RWPE2 (cell line): ENCODE results near the gene GPR55.

Experiments used
- ATAC-seq: fragments of 200-7000 bp; cut with Tn5 transposase; 3 replicates; pipeline ENCODE4 v1.9.1; 2021; ENCODE audit warnings: low read depth
- DNase-seq: peaks from one replicate; pipeline ENCODE4 v3.0.0-alpha.2; 2020; ENCODE audit warnings: low spot score
- H3K27ac ChIP-seq: fragments of 450-650 bp; 2 replicates; pipeline ENCODE4 v1.5.1; 2017; ENCODE audit warnings: mild to moderate bottlenecking; ENCODE audit not compliant: poor library complexity, severe bottlenecking
- H3K27me3 ChIP-seq: fragments of 250-450 bp; sonication (Bioruptor Pico); 2 replicates; pipeline ENCODE4 v1.5.1; 2021; ENCODE audit warnings: mild to moderate bottlenecking, moderate library complexity; ENCODE audit not compliant: insufficient read depth, poor library complexity, severe bottlenecking
- H3K36me3 ChIP-seq: fragments of 250-450 bp; sonication (Bioruptor Pico); 2 replicates; pipeline ENCODE4 v1.5.1; 2020; ENCODE audit warnings: low read depth, mild to moderate bottlenecking, moderate library complexity
- H3K4me1 ChIP-seq: fragments of 250-450 bp; sonication (Bioruptor Pico); 2 replicates; pipeline ENCODE4 v1.5.1; 2021; ENCODE audit warnings: mild to moderate bottlenecking, moderate library complexity; ENCODE audit not compliant: insufficient read depth, poor library complexity, severe bottlenecking
- H3K4me3 ChIP-seq: fragments of 250-450 bp; sonication (Bioruptor Pico); 2 replicates; pipeline ENCODE4 v1.5.1; 2021; ENCODE audit warnings: mild to moderate bottlenecking, moderate library complexity; ENCODE audit not compliant: severe bottlenecking
- H3K9me3 ChIP-seq: fragments of 250-450 bp; sonication (Bioruptor Pico); 2 replicates; pipeline ENCODE4 v1.5.1; 2021; ENCODE audit warnings: mild to moderate bottlenecking, moderate library complexity; ENCODE audit not compliant: severe bottlenecking
- CTCF ChIP-seq: fragments of 450-650 bp; IDR thresholded peaks from one replicate; pipeline ENCODE4 v1.5.1; 2017; ENCODE audit warnings: mild to moderate bottlenecking, moderate library complexity; ENCODE audit not compliant: poor library complexity, severe bottlenecking

GPR55 gene

GRCh38 chr2:230919681-230920080 lies 5.4 kb downstream of the GPR55 start:
- TF ChIP-seq CTCF, result no peak
- no peak for DNase-seq
- no peak overlapping the region for H3K27ac ChIP-seq
- H3K4me1 ChIP-seq, result peaks cover 4% of the 10 kb centered on the region
- no peak for ATAC-seq
- H3K4me3 ChIP-seq, result no peak overlapping the region
- no peaks in the 10 kb centered on the region for H3K36me3 ChIP-seq
- no peaks in the 10 kb centered on the region for H3K9me3 ChIP-seq
- peaks cover 3% of the 10 kb centered on the region for H3K27me3 ChIP-seq

- H3K36me3 ChIP-seq, result no peaks in the 10 kb centered on the region
- ATAC-seq (no peak), DNase-seq (no peak)
- peaks cover 4% of the 10 kb centered on the region for H3K4me1 ChIP-seq
- no peak overlapping the region for H3K27ac ChIP-seq
- H3K27me3 ChIP-seq, result peaks cover 3% of the 10 kb centered on the region
- H3K4me3 ChIP-seq, result no peak overlapping the region
- no peaks in the 10 kb centered on the region for H3K9me3 ChIP-seq
- TF ChIP-seq CTCF, result no peak
Observed at GRCh38 chr2:230919240-230919639, 5.8 kb downstream of the GPR55 start.

- no peaks in the 10 kb centered on the region for H3K9me3 ChIP-seq
- no peak overlapping the region for H3K27ac ChIP-seq
- H3K36me3 ChIP-seq, result no peaks in the 10 kb centered on the region
- H3K4me3 ChIP-seq, result no peak overlapping the region
- no peak for ATAC-seq
- TF ChIP-seq CTCF, result no peak
- DNase-seq, result no peak
- peaks cover 3% of the 10 kb centered on the region for H3K27me3 ChIP-seq
- peaks cover 4% of the 10 kb centered on the region for H3K4me1 ChIP-seq
Observed at GRCh38 chr2:230916218-230916617, 8.8 kb downstream of the GPR55 start.

GRCh38 chr2:230915319-230915718 lies 9.7 kb downstream of the GPR55 start:
- H3K4me3 ChIP-seq, result no peak overlapping the region
- no peak for TF ChIP-seq CTCF
- DNase-seq (peak; percentile 33), ATAC-seq (no peak)
- peaks cover 3% of the 10 kb centered on the region for H3K27me3 ChIP-seq
- no peaks in the 10 kb centered on the region for H3K9me3 ChIP-seq
- H3K36me3 ChIP-seq, result no peaks in the 10 kb centered on the region
- no peak overlapping the region for H3K27ac ChIP-seq
- H3K4me1 ChIP-seq, result peaks cover 4% of the 10 kb centered on the region

GRCh38 chr2:230914886-230915285 lies 10.2 kb downstream of the GPR55 start:
- TF ChIP-seq CTCF, result no peak
- H3K27me3 ChIP-seq, result peaks cover 3% of the 10 kb centered on the region
- no peaks in the 10 kb centered on the region for H3K36me3 ChIP-seq
- DNase-seq, result peak; percentile 15
- peaks cover 4% of the 10 kb centered on the region for H3K4me1 ChIP-seq
- no peak overlapping the region for H3K27ac ChIP-seq
- no peak for ATAC-seq
- H3K9me3 ChIP-seq, result no peaks in the 10 kb centered on the region
- H3K4me3 ChIP-seq, result no peak overlapping the region
